Stomach (tissue), 4 donors: ENCODE measurements around the gene NCOA1.

Experiments
- POLR2A ChIP-seq, 4 donors: fragments of 450-650 bp; IDR thresholded peaks; one replicate each; pipeline ENCODE4 v1.6.1; 2016; ENCODE audit warnings: antibody characterized with exemption in 4 of 4, control low read depth in 2 of 4, mild to moderate bottlenecking in 1 of 4, moderate library complexity in 1 of 4
- TF ChIP-seq, protein P1 (sequence below), 7 experiments: fragments of 450-650 bp in 4 of 7; fragments of 200-600 bp in 3 of 7; sonication (generic) in 3 of 7; IDR thresholded peaks; one replicate each; pipeline ENCODE4 v1.5.1; 2016 to 2019; ENCODE audit warnings: antibody characterized with exemption in 7 of 7, control low read depth in 2 of 7, mild to moderate bottlenecking in 1 of 7

DNA sequence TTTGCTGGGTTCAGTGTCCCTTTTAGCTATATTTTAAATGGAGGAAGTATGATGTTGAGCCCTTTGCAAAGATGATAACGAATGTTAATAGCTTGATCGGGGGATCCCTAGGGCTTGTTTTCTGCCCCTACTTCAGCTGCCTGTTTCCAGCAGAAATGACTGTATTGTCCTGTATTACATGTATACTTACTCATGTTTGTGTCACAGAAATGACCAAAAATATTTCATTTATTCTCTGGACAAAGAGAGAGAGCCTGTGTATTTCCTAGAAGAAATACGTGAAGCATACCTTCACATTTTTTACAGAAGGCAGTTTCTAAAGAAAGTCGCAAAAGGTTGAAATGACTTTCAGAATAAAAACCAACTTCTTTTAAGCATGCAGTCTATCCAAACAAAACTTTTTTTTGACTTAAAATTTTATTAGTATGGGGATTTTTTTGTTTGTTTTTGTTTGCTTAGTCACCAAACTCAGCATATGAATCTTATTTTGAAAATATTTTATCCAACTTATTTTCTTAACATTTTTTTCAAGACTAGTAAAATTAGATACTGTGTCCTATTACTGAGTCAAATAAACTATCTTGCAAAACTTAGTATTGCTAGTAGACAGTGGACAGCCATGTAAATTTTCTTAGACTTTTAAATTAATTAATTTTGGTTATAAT is 233.2 kb downstream of the NCOA1 start:
- TF ChIP-seq POLR2A (IDR thresholded peaks at IDR 0.05): no peak
- TF ChIP-seq, protein P1, sequence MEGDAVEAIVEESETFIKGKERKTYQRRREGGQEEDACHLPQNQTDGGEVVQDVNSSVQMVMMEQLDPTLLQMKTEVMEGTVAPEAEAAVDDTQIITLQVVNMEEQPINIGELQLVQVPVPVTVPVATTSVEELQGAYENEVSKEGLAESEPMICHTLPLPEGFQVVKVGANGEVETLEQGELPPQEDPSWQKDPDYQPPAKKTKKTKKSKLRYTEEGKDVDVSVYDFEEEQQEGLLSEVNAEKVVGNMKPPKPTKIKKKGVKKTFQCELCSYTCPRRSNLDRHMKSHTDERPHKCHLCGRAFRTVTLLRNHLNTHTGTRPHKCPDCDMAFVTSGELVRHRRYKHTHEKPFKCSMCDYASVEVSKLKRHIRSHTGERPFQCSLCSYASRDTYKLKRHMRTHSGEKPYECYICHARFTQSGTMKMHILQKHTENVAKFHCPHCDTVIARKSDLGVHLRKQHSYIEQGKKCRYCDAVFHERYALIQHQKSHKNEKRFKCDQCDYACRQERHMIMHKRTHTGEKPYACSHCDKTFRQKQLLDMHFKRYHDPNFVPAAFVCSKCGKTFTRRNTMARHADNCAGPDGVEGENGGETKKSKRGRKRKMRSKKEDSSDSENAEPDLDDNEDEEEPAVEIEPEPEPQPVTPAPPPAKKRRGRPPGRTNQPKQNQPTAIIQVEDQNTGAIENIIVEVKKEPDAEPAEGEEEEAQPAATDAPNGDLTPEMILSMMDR (IDR thresholded peaks at IDR 0.05): no peak
